Glutamatergic neuron (in vitro differentiated cells): ENCODE measurements around the gene GRAMD1B. TPM values are rescaled to one million over a fixed set of nuclear protein-coding genes. Genes with fewer than 3 reads are reported as not detected.

Experiments
- DNase-seq: peaks from one replicate; pipeline ENCODE4 v3.0.0; 2022
- H3K27ac Mint-ChIP-seq: one replicate; pipeline ENCODE4 v1.8.0; 2020; ENCODE audit warnings: mild to moderate bottlenecking, mixed read lengths, inconsistent platforms; ENCODE audit not compliant: unreplicated experiment
- H3K27me3 Mint-ChIP-seq: one replicate; pipeline ENCODE4 v1.8.0; 2020; ENCODE audit warnings: mild to moderate bottlenecking, moderate library complexity, mixed read lengths, inconsistent platforms; ENCODE audit not compliant: unreplicated experiment
- H3K36me3 Mint-ChIP-seq: one replicate; pipeline ENCODE4 v1.8.0; 2020; ENCODE audit warnings: mild to moderate bottlenecking, mixed read lengths, inconsistent platforms; ENCODE audit not compliant: unreplicated experiment
- H3K4me1 Mint-ChIP-seq: one replicate; pipeline ENCODE4 v1.8.0; 2020; ENCODE audit warnings: mild to moderate bottlenecking, low read depth, mixed read lengths, inconsistent platforms; ENCODE audit not compliant: unreplicated experiment
- H3K4me3 Mint-ChIP-seq: one replicate; pipeline ENCODE4 v1.8.0; 2020; ENCODE audit warnings: mild to moderate bottlenecking, mixed read lengths, inconsistent platforms; ENCODE audit not compliant: unreplicated experiment
- H3K9me3 Mint-ChIP-seq: one replicate; pipeline ENCODE4 v1.8.0; 2020; ENCODE audit warnings: mild to moderate bottlenecking, moderate library complexity, mixed read lengths, inconsistent platforms; ENCODE audit not compliant: unreplicated experiment
- CTCF ChIP-seq: fragments of 200-600 bp; sonication (generic); IDR thresholded peaks from one replicate; pipeline ENCODE4 v1.5.0; 2021; ENCODE audit not compliant: partially characterized antibody, unreplicated experiment
- total RNA-seq: library from RNA; stranded (reverse); fragmentation: NEBNext Ultra II Directional; extraction: Animal tissue kit (Norgen Biotek cat#: 25700); gene quantifications from one replicate; pipeline ENCODE4 v1.2.1, GENCODE V29; 2021; ENCODE audit not compliant: unreplicated experiment

GRAMD1B gene
- total RNA-seq, 1 donor from 2014 or later: 12.2 TPM

GRCh38 chr11:123409456-123410217 lies 20.4 kb upstream of the GRAMD1B start:
- Mint-ChIP-seq H3K4me1 (peaks cover 9% of the 10 kb centered on the region), H3K27ac (no peak overlapping the region), H3K36me3 (no peaks in the 10 kb centered on the region), H3K9me3 (peaks cover 4% of the 10 kb centered on the region), H3K27me3 (peaks cover 3% of the 10 kb centered on the region), H3K4me3 (no peak overlapping the region)
- DNase-seq: peak; percentile 24
- TF ChIP-seq CTCF: no peak

DNA sequence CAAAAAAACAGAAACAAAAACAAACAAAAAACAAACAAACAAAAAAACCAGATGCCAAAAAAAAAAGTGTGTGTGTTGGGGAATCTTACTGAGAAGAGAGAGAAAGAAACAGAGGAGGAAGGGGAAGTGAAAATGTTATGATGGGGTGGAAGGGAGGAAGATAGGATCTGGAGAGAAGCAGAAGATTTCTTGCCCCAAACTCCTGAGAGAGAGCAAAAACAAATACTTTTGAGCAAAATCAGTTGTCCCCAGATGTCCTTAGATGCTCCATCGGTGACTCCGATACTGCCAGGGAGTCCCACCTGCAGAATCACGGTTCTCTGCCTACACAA lies 19.9 kb upstream of the GRAMD1B start:
- H3K27me3 Mint-ChIP-seq: peaks cover 3% of the 10 kb centered on the region
- no peaks in the 10 kb centered on the region for H3K36me3 Mint-ChIP-seq
- H3K4me3 Mint-ChIP-seq: no peak overlapping the region

DNA sequence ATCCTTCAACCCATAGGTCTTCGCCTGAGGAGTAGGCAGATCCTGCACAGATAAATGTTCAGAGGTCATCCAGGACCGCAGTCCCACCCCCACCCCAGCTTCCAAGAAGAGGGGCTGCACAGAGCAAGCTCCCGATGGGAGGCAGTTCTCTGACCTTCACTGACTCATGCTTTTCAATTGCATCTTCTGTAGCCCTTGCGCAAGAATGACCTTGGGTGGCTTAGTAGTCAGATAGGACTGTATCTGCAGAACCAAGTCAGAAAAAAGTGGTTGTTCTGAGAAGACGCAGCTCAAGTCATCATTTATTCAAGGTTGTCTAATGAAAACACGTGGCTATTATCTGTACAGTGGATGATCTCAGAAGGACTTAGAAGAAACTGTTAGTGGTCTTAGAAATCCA lies 16.4 kb upstream of the GRAMD1B start:
- no peak for DNase-seq

More for the DNA sequence above, 19.9 kb upstream of the GRAMD1B start:
- Mint-ChIP-seq H3K4me1 (peaks cover 5% of the 10 kb centered on the region), H3K9me3 (peaks cover 2% of the 10 kb centered on the region), H3K27ac (no peak overlapping the region)
- DNase-seq: no peak
- no peak for TF ChIP-seq CTCF

DNA sequence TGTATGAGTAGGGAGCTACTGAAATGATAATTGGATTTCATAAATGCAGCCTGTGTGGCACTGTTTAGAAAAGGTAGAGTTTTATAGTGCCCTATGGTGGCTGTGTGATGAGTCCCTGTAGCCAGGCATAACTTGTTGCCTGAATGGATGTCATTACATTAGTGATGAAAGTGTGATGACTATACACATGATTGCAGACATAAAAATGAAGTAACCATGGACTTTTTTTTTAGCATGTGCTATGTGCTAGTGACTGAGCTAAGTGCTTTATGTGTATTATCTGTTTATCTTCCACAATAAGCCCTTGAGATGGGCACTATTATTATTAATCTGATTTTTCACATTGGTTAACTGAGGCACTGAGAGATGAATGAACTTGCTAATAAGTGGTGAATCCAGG lies 13.5 kb upstream of the GRAMD1B start:
- H3K27me3 Mint-ChIP-seq: no peaks in the 10 kb centered on the region
- H3K4me1 Mint-ChIP-seq: peaks cover 2% of the 10 kb centered on the region
- no peak for DNase-seq
- no peaks in the 10 kb centered on the region for H3K36me3 Mint-ChIP-seq
- peaks cover 2% of the 10 kb centered on the region for H3K9me3 Mint-ChIP-seq
- no peak for TF ChIP-seq CTCF
- H3K27ac Mint-ChIP-seq: no peak overlapping the region
- no peak overlapping the region for H3K4me3 Mint-ChIP-seq

More for the DNA sequence above, 16.4 kb upstream of the GRAMD1B start:
- Mint-ChIP-seq H3K36me3 (no peaks in the 10 kb centered on the region), H3K4me3 (no peak overlapping the region), H3K4me1 (peaks cover 4% of the 10 kb centered on the region), H3K9me3 (peaks cover 2% of the 10 kb centered on the region), H3K27me3 (no peaks in the 10 kb centered on the region), H3K27ac (no peak overlapping the region)
- no peak for TF ChIP-seq CTCF

DNA sequence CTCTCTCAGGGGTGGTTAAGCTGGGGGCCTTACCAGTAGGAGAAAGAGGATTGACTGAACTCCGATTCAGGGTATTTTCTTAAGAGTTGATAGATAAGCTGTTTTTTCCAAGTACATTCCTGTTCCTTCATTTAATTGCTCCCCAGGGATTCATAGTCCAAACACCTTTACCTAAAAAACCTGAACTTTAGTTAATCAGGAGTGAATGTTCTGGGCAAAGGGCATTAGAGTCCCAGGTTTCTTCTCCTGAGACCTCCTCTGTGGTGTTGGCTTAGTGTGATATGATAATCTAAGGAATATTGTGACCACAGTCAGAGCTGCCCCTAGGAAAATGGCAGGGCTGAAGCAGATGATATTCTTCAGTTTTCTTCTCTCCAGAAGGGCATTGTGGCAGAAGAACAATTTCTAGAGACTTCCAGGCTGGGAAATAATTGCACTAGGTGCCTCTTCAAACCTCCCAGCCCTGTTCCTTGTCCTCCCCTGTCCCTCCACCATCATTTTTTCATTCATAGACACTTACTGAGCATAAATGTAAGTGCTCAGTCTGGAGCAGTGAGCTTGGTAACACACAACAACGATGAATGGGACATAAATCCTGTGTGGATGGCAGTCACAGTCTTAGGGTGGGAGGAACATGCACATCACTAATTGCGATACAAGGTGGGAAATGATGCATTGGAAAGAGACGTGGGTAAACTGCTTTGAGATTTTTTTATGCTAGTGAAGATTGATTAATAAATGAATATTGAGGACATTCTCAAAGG lies 11.5 kb upstream of the GRAMD1B start:
- H3K36me3 Mint-ChIP-seq: no peaks in the 10 kb centered on the region
- no peaks in the 10 kb centered on the region for H3K27me3 Mint-ChIP-seq
- TF ChIP-seq CTCF: no peak

More for the DNA sequence above, 11.5 kb upstream of the GRAMD1B start:
- Mint-ChIP-seq H3K4me3 (no peak overlapping the region), H3K27ac (no peak overlapping the region), H3K9me3 (peaks cover 2% of the 10 kb centered on the region), H3K4me1 (peaks cover 2% of the 10 kb centered on the region)
- DNase-seq: no peak
